Prostate gland (tissue), 2 donors: ENCODE data around the gene EBNA1BP2. TPM values are rescaled to one million over a fixed set of nuclear protein-coding genes. Genes with fewer than 3 reads are reported as not detected.

ENCODE experiments used
- DNase-seq: peaks from one replicate; pipeline ENCODE4 v3.0.0-alpha.2; 2019; ENCODE audit warnings: low spot score
- H3K27ac ChIP-seq, 2 donors: fragments of 200-600 bp; sonication (generic); 2 replicates each; pipeline ENCODE4 v1.5.1; 2017 to 2019
- H3K27me3 ChIP-seq: fragments of 200-600 bp; sonication (generic); replicated peaks from 2 replicates; pipeline ENCODE4 v1.5.1; 2019; ENCODE audit not compliant: insufficient read depth
- H3K36me3 ChIP-seq, 2 donors: fragments of 200-600 bp; sonication (generic); 1 replicate in 1 of 2; 2 replicates in 1 of 2; pipeline versions ENCODE4 v1.5.1 to v1.8.1; 2017 to 2019
- H3K4me1 ChIP-seq: fragments of 200-600 bp; sonication (generic); replicated peaks from 2 replicates; pipeline ENCODE4 v1.5.1; 2019
- H3K4me3 ChIP-seq, 2 donors: fragments of 200-600 bp; sonication (generic); 2 replicates each; pipeline ENCODE4 v1.5.1; 2017 to 2019
- H3K9me3 ChIP-seq: fragments of 200-600 bp; sonication (generic); 2 replicates; pipeline ENCODE4 v1.5.1; 2017
- CTCF ChIP-seq, 4 experiments: fragments of 200-600 bp in 2 of 4; fragments of 450-650 bp in 2 of 4; sonication (generic) in 2 of 4; IDR thresholded peaks; 1 replicate in 3 of 4; 2 replicates in 1 of 4; pipeline ENCODE4 v1.5.1; 2016 to 2019; ENCODE audit warnings: antibody characterized with exemption in 4 of 4, mild to moderate bottlenecking in 2 of 4, moderate library complexity in 2 of 4
- POLR2A ChIP-seq: fragments of 450-650 bp; IDR thresholded peaks from one replicate; pipeline ENCODE4 v1.6.1; 2016; ENCODE audit warnings: antibody characterized with exemption, mild to moderate bottlenecking
- POLR2AphosphoS5 ChIP-seq: sonication (generic); formaldehyde crosslinking; IDR thresholded peaks from one replicate; pipeline ENCODE4 v1.6.1; 2017; ENCODE audit warnings: antibody characterized with exemption
- WGBS: methylation state at CpG from one replicate; pipeline ENCODE4 v1.1.5; 2018; 5-methylcytosine and 5-hydroxymethylcytosine counted together
- intact Hi-C: fragments of 100-400 bp; cut with DNase I; formaldehyde crosslinking; loops from one replicate; pipeline ENCODE4 v1.14.2; 2022
- total RNA-seq, 2 donors: library from RNA; depleted of rRNA; stranded (reverse); fragments of >200 nt; gene quantifications; one replicate each; pipeline ENCODE4 v1.1.0, GENCODE V29; 2016

The EBNA1BP2 gene
- total RNA-seq, 2 donors from 2014 or later: 65.7 to 70.7 TPM

GRCh38 chr1:43194509-43194908 lies 22.4 kb upstream of the EBNA1BP2 start:
- H3K4me1 ChIP-seq: no peaks in the 10 kb centered on the region
- TF ChIP-seq POLR2AphosphoS5 (no peak), CTCF (IDR thresholded peaks at IDR 0.05) (no peak), POLR2A (no peak)
- H3K9me3 ChIP-seq: no peaks in the 10 kb centered on the region
- DNase-seq: no peak
- H3K27me3 ChIP-seq: no peaks in the 10 kb centered on the region
- H3K4me3 ChIP-seq: no peak overlapping the region
- H3K36me3 ChIP-seq: no peaks in the 10 kb centered on the region
- no peak overlapping the region for H3K27ac ChIP-seq
- intact Hi-C loops: no loop called here

GRCh38 chr1:43188106-43188505 lies 16.0 kb upstream of the EBNA1BP2 start:
- Histone ChIP-seq H3K27me3 (no peaks in the 10 kb centered on the region), H3K36me3 (no peaks in the 10 kb centered on the region), H3K27ac (no peak overlapping the region), H3K9me3 (no peaks in the 10 kb centered on the region), H3K4me1 (no peaks in the 10 kb centered on the region), H3K4me3 (no peak overlapping the region)
- TF ChIP-seq POLR2AphosphoS5: no peak
- TF ChIP-seq POLR2A: no peak
- TF ChIP-seq CTCF (IDR thresholded peaks at IDR 0.05): no peak
- WGBS: 76% methylated on average over 1 of the region's 1 CpG
- DNase-seq: no peak
- intact Hi-C loops: no loop called here

- Histone ChIP-seq H3K36me3 (no peaks in the 10 kb centered on the region), H3K9me3 (no peaks in the 10 kb centered on the region), H3K4me3 (no peak overlapping the region), H3K27me3 (no peaks in the 10 kb centered on the region), H3K27ac (no peak overlapping the region), H3K4me1 (no peaks in the 10 kb centered on the region)
- intact Hi-C loops: no loop called here
- DNase-seq: no peak
- WGBS: 93% methylated on average over 3 of the region's 3 CpGs
- TF ChIP-seq POLR2A (no peak), CTCF (IDR thresholded peaks at IDR 0.05) (no peak), POLR2AphosphoS5 (no peak)
Measured at GRCh38 chr1:43184995-43185394, 12.9 kb upstream of the EBNA1BP2 start.

GRCh38 chr1:43184388-43184787 lies 12.3 kb upstream of the EBNA1BP2 start:
- H3K27me3 ChIP-seq: no peaks in the 10 kb centered on the region
- H3K36me3 ChIP-seq: no peaks in the 10 kb centered on the region
- no peak for DNase-seq
- no peaks in the 10 kb centered on the region for H3K9me3 ChIP-seq
- no peak for TF ChIP-seq CTCF (IDR thresholded peaks at IDR 0.05)
- TF ChIP-seq POLR2AphosphoS5: no peak
- TF ChIP-seq POLR2A: no peak
- intact Hi-C loops: no loop called here
- H3K4me3 ChIP-seq: no peak overlapping the region
- 99% methylated on average over 3 of the region's 3 CpGs for WGBS
- H3K27ac ChIP-seq: no peak overlapping the region
- H3K4me1 ChIP-seq: no peaks in the 10 kb centered on the region

- Histone ChIP-seq H3K9me3 (no peaks in the 10 kb centered on the region), H3K36me3 (no peaks in the 10 kb centered on the region), H3K4me3 (no peak overlapping the region), H3K4me1 (no peaks in the 10 kb centered on the region), H3K27me3 (no peaks in the 10 kb centered on the region), H3K27ac (no peak overlapping the region)
- WGBS: 65% methylated on average over 4 of the region's 4 CpGs
- DNase-seq: no peak
- intact Hi-C loops: no loop called here
- no peak for TF ChIP-seq POLR2AphosphoS5
- TF ChIP-seq POLR2A: no peak
- TF ChIP-seq CTCF (IDR thresholded peaks at IDR 0.05): no peak
Measured at GRCh38 chr1:43177691-43178090, 5.6 kb upstream of the EBNA1BP2 start.
